Activated T-cell treated with anti-CD3 and anti-CD28 coated beads, Interleukin-2, amount 50 U/mL, for 72 hours (primary cell): ENCODE data around the gene TBL1XR1. TPM values are rescaled to one million over a fixed set of nuclear protein-coding genes. Genes with fewer than 3 reads are reported as not detected.
A peak's percentile ranks its signal among the peaks of the same experiment; 100 is the strongest.

Source experiments
- ATAC-seq, 2 donors: fragments of 150-1000 bp; cut with Tn5 transposase; replicated peaks in 1 of 2; 2 replicates each; pipeline ENCODE4 v1.10.0; 2021; ENCODE audit warnings: moderate library complexity in 2 of 2, mild to moderate bottlenecking in 1 of 2
- DNase-seq, 2 donors: peaks; one replicate each; pipeline ENCODE4 v3.0.0; 2021 to 2022; ENCODE audit warnings: mixed read lengths in 1 of 2
- H3K27ac Mint-ChIP-seq: one replicate; pipeline ENCODE4 v1.8.0; 2022; ENCODE audit warnings: mild to moderate bottlenecking, moderate library complexity, mixed read lengths
- H3K27me3 Mint-ChIP-seq: one replicate; pipeline ENCODE4 v1.8.0; 2022; ENCODE audit warnings: low read depth, mixed read lengths
- H3K36me3 Mint-ChIP-seq, 2 donors: one replicate each; pipeline ENCODE4 v1.8.0; 2022; ENCODE audit warnings: mixed read lengths in 2 of 2, mild to moderate bottlenecking in 1 of 2; ENCODE audit not compliant: insufficient read depth in 2 of 2
- H3K4me1 Mint-ChIP-seq: one replicate; pipeline ENCODE4 v1.8.0; 2022; ENCODE audit warnings: low read depth, mixed read lengths
- H3K4me3 Mint-ChIP-seq, 2 donors: one replicate each; pipeline ENCODE4 v1.8.0; 2022; ENCODE audit warnings: mild to moderate bottlenecking in 2 of 2, mixed read lengths in 2 of 2, moderate library complexity in 2 of 2
- H3K9me3 Mint-ChIP-seq, 2 donors: one replicate each; pipeline ENCODE4 v1.8.0; 2022; ENCODE audit warnings: mixed read lengths in 2 of 2
- total RNA-seq, 2 donors: library from RNA; stranded (reverse); gene quantifications; one replicate each; pipeline ENCODE4 v1.2.3, GENCODE V29; 2022

TBL1XR1 gene
- total RNA-seq, 2 donors from 2014 or later = 179 to 240 TPM

- peaks cover 2 to 3% of the 10 kb centered on the region in 2 donors for H3K9me3 Mint-ChIP-seq
- no peak overlapping the region for H3K4me3 Mint-ChIP-seq
- H3K36me3 Mint-ChIP-seq = peaks cover 2 to 6% of the 10 kb centered on the region in 2 donors
- DNase-seq = no peak
- H3K27me3 Mint-ChIP-seq = no peaks in the 10 kb centered on the region
- no peak overlapping the region for H3K27ac Mint-ChIP-seq
- no peak for ATAC-seq
- peaks cover 6% of the 10 kb centered on the region for H3K4me1 Mint-ChIP-seq
Observed at GRCh38 chr3:176976586-176976985, 220.7 kb downstream of the TBL1XR1 start.

- no peak for ATAC-seq
- Mint-ChIP-seq H3K9me3 (peaks cover 3 to 4% of the 10 kb centered on the region in 2 donors), H3K36me3 (peaks cover 2 to 4% of the 10 kb centered on the region in 2 donors), H3K4me3 (no peak overlapping the region), H3K27me3 (no peaks in the 10 kb centered on the region), H3K27ac (no peak overlapping the region), H3K4me1 (peaks cover 9% of the 10 kb centered on the region)
- DNase-seq = no peak
Observed at GRCh38 chr3:176974279-176974678, 223.0 kb downstream of the TBL1XR1 start.

GRCh38 chr3:176971613-176972174 is 225.6 kb downstream of the TBL1XR1 start:
- Mint-ChIP-seq H3K27me3 (no peaks in the 10 kb centered on the region), H3K9me3 (peaks cover 3 to 4% of the 10 kb centered on the region in 2 donors), H3K36me3 (peaks cover 2 to 4% of the 10 kb centered on the region in 2 donors), H3K27ac (peak overlapping the region; percentile 85), H3K4me1 (peaks cover 9% of the 10 kb centered on the region), H3K4me3 (peak overlapping the region; percentile 13 to 17)
- peak; percentile 96 to 97 for ATAC-seq
- peak; percentile 30 to 46 for DNase-seq

GRCh38 chr3:176970770-176971169 is 226.5 kb downstream of the TBL1XR1 start:
- Mint-ChIP-seq H3K27me3 (no peaks in the 10 kb centered on the region), H3K4me1 (peaks cover 9% of the 10 kb centered on the region), H3K27ac (no peak overlapping the region), H3K9me3 (peaks cover 3 to 4% of the 10 kb centered on the region in 2 donors), H3K36me3 (peaks cover 2 to 4% of the 10 kb centered on the region in 2 donors), H3K4me3 (no peak overlapping the region)
- no peak for ATAC-seq
- DNase-seq = no peak

- Mint-ChIP-seq H3K27ac (no peak overlapping the region), H3K9me3 (peaks cover 3 to 4% of the 10 kb centered on the region in 2 donors), H3K4me1 (peaks cover 9% of the 10 kb centered on the region), H3K4me3 (no peak overlapping the region), H3K36me3 (peaks cover 2 to 4% of the 10 kb centered on the region in 2 donors), H3K27me3 (no peaks in the 10 kb centered on the region)
- no peak for ATAC-seq
- no peak for DNase-seq
Observed at GRCh38 chr3:176969506-176969905, 227.8 kb downstream of the TBL1XR1 start.
